Panc1 (cell line): Measurements from ENCODE around the gene CYB5D1. TPM values are rescaled to one million over a fixed set of nuclear protein-coding genes. Genes with fewer than 3 reads are reported as not detected.

Experiments used
- ATAC-seq: fragments of 200-7000 bp; cut with Tn5 transposase; 2 replicates; pipeline ENCODE4 v1.9.1; 2020; ENCODE audit warnings: mild to moderate bottlenecking, moderate library complexity
- BruUV-seq: library from RNA; stranded (reverse); fragments of 400-500 nt; replicated peaks from 2 replicates; lab custom pipeline; 2021; lab: Mats Ljungman, UMichigan
- CTCF ChIA-PET: fragments of 300-600 bp; sonication (Branson Sonifier 250); formaldehyde crosslinking; loops from one replicate; lab custom pipeline; 2022; ENCODE audit warnings: antibody characterized with exemption; lab: Charles Lee
- POLR2A ChIA-PET: fragments of 300-600 bp; sonication (Branson Sonifier 250); formaldehyde crosslinking; loops from one replicate; lab custom pipeline; 2022; ENCODE audit warnings: antibody characterized with exemption; lab: Charles Lee
- DNase-seq: peaks from one replicate; pipeline ENCODE4 v3.0.0-alpha.2; 2010; ENCODE audit warnings: low read depth, low spot score
- H3K27ac ChIP-seq: 2 replicates; pipeline ENCODE4 v1.5.1; 2011; ENCODE audit warnings: mild to moderate bottlenecking, low read length, inconsistent platforms
- H3K27me3 ChIP-seq: fragments of 200-500 bp; sonication (Bioruptor generic); 2 replicates; pipeline ENCODE4 v1.6.0; 2014; ENCODE audit warnings: low read length, inconsistent platforms; ENCODE audit not compliant: control insufficient read depth, insufficient read depth
- H3K36me3 ChIP-seq: fragments of 200-500 bp; sonication (Bioruptor generic); 2 replicates; pipeline ENCODE4 v1.5.1; 2014; ENCODE audit warnings: inconsistent platforms, mild to moderate bottlenecking, low read length, moderate library complexity; ENCODE audit not compliant: control insufficient read depth, insufficient read depth
- H3K4me1 ChIP-seq: 2 replicates; pipeline ENCODE4 v1.5.1; 2011; ENCODE audit warnings: inconsistent platforms, mild to moderate bottlenecking, low read length, moderate library complexity; ENCODE audit not compliant: control insufficient read depth, insufficient read depth
- H3K4me3 ChIP-seq, 2 experiments: 2 replicates each; pipeline ENCODE4 v1.5.1; 2011 to 2012; ENCODE audit warnings: low read depth in 2 of 2, low read length in 2 of 2, mild to moderate bottlenecking in 2 of 2, inconsistent platforms in 1 of 2, moderate library complexity in 1 of 2
- H3K9me3 ChIP-seq: fragments of 200-500 bp; sonication (Bioruptor generic); 2 replicates; pipeline ENCODE4 v1.5.1; 2014; ENCODE audit warnings: low read depth, mild to moderate bottlenecking, inconsistent platforms, low read length, moderate library complexity; ENCODE audit not compliant: control insufficient read depth, insufficient read depth
- CTCF ChIP-seq: fragments of 450-650 bp; IDR thresholded peaks from 2 replicates; pipeline ENCODE4 v1.5.1; 2017; ENCODE audit warnings: mild to moderate bottlenecking
- POLR2AphosphoS5 ChIP-seq: IDR thresholded peaks from 2 replicates; pipeline ENCODE4 v1.6.1; 2012; ENCODE audit warnings: mild to moderate bottlenecking, low read depth, low read length, moderate library complexity
- REST ChIP-seq, 2 experiments: IDR thresholded peaks; 2 replicates each; pipeline ENCODE4 v1.6.1; 2011 to 2012; ENCODE audit warnings: low read depth in 2 of 2, control low read depth in 1 of 2, low read length in 1 of 2, mild to moderate bottlenecking in 1 of 2, moderate library complexity in 1 of 2; ENCODE audit not compliant: insufficient read depth in 1 of 2
- SIN3A ChIP-seq: IDR thresholded peaks from 2 replicates; pipeline ENCODE4 v1.6.1; 2012; ENCODE audit warnings: low read depth, mild to moderate bottlenecking, low read length, moderate library complexity, borderline replicate concordance; ENCODE audit not compliant: insufficient read depth
- TCF7L2 ChIP-seq: IDR thresholded peaks from 2 replicates; pipeline ENCODE4 v1.6.1; 2011; ENCODE audit warnings: mild to moderate bottlenecking, low read depth, low read length, inconsistent platforms
- in situ Hi-C: cut with HindIII; loops from 2 replicates; pipeline ENCODE4 v1.10.0; 2016; ENCODE audit warnings: low sequenced_read_pairs, low pct_unique_long_range_greater_than_20kb
- intact Hi-C: fragments of 100-400 bp; cut with micrococcal nuclease; formaldehyde crosslinking; loops from one replicate; pipeline ENCODE4 v1.10.0; 2022; ENCODE audit not compliant: unreplicated experiment
- total RNA-seq: library from RNA; stranded (reverse); gene quantifications from one replicate; pipeline ENCODE4 v1.2.1, GENCODE V29; 2021; ENCODE audit not compliant: unreplicated experiment

The CYB5D1 gene
- total RNA-seq, 1 experiment from 2014 or later, result 8.6 TPM

- intact Hi-C loops (no loop called here), in situ Hi-C loops (no loop called here)
- ATAC-seq, result no peak
- Histone ChIP-seq H3K36me3 (no peaks in the 10 kb centered on the region), H3K9me3 (no peaks in the 10 kb centered on the region), H3K4me3 (no peak overlapping the region), H3K27ac (no peak overlapping the region), H3K27me3 (no peaks in the 10 kb centered on the region), H3K4me1 (no peaks in the 10 kb centered on the region)
- TF ChIP-seq CTCF (no peak), SIN3A (no peak), POLR2AphosphoS5 (no peak), REST (IDR thresholded peaks at IDR 0.05; ENCODE audit: insufficient read depth in 1 of 2, low read depth in 2 of 2, low read length in 1 of 2) (no peak), TCF7L2 (no peak)
- no TSS peak for BruUV-seq
- no peak for DNase-seq
- ChIA-PET POLR2A (no interaction called here), CTCF (no interaction called here)
These were observed 39.8 kb upstream of the CYB5D1 start for GRCh38 chr17:7818026-7818425.

GRCh38 chr17:7818746-7819645 lies 38.8 kb upstream of the CYB5D1 start:
- ChIA-PET CTCF (interaction anchor here (0.6 to 0.9 kb wide), 2 partner anchors 62 to 94 kb away, joined by 3 read pairs; no protein-coding TSS in a partner anchor), POLR2A (no interaction called here)
- in situ Hi-C loops, result no loop called here
- intact Hi-C loops, result no loop called here
- H3K4me1 ChIP-seq, result no peaks in the 10 kb centered on the region
- no peak for ATAC-seq
- no peaks in the 10 kb centered on the region for H3K27me3 ChIP-seq
- H3K27ac ChIP-seq, result no peak overlapping the region
- DNase-seq, result no peak
- H3K4me3 ChIP-seq, result no peak overlapping the region
- TF ChIP-seq CTCF (no peak), REST (IDR thresholded peaks at IDR 0.05; ENCODE audit: insufficient read depth in 1 of 2, low read depth in 2 of 2, low read length in 1 of 2) (no peak), SIN3A (no peak), POLR2AphosphoS5 (no peak), TCF7L2 (no peak)
- BruUV-seq, result no TSS peak
- H3K36me3 ChIP-seq, result no peaks in the 10 kb centered on the region
- no peaks in the 10 kb centered on the region for H3K9me3 ChIP-seq
